H9 (cell line): ENCODE data around the gene MMRN2. TPM values are rescaled to one million over a fixed set of nuclear protein-coding genes. Genes with fewer than 3 reads are reported as not detected.

Source experiments
- DNase-seq: peaks from one replicate; pipeline ENCODE4 v3.0.0-alpha.2; 2017
- H2AFZ ChIP-seq: one replicate; pipeline ENCODE4 v1.6.1; 2013; ENCODE audit warnings: mild to moderate bottlenecking, low read length, control low read depth, moderate library complexity
- H2AK5ac ChIP-seq: 2 replicates; pipeline ENCODE4 v1.6.1; 2013; ENCODE audit warnings: low read length, control low read depth, mixed read lengths; ENCODE audit not compliant: insufficient read length
- H2BK120ac ChIP-seq: one replicate; pipeline ENCODE4 v1.6.1; 2013; ENCODE audit warnings: low read depth, mild to moderate bottlenecking, low read length, control low read depth, inconsistent platforms; ENCODE audit not compliant: poor library complexity, severe bottlenecking
- H2BK12ac ChIP-seq: 2 replicates; pipeline ENCODE4 v1.6.1; 2013; ENCODE audit warnings: low read length, control low read depth, mixed read lengths, low read depth; ENCODE audit not compliant: insufficient read length
- H2BK15ac ChIP-seq: 2 replicates; pipeline ENCODE4 v1.6.1; 2013; ENCODE audit warnings: low read depth, low read length, control low read depth
- H2BK20ac ChIP-seq: one replicate; pipeline ENCODE4 v1.6.1; 2013; ENCODE audit warnings: low read depth, mild to moderate bottlenecking, low read length, control low read depth, inconsistent platforms; ENCODE audit not compliant: poor library complexity, severe bottlenecking
- H2BK5ac ChIP-seq: 2 replicates; pipeline ENCODE4 v1.6.1; 2013; ENCODE audit warnings: low read length, control low read depth, mixed read lengths; ENCODE audit not compliant: insufficient read length
- H3K14ac ChIP-seq: 2 replicates; pipeline ENCODE4 v1.6.1; 2013; ENCODE audit warnings: low read length, control low read depth; ENCODE audit not compliant: insufficient read depth
- H3K18ac ChIP-seq: 2 replicates; pipeline ENCODE4 v1.6.1; 2013; ENCODE audit warnings: low read depth, mild to moderate bottlenecking, mixed read lengths, low read length, control low read depth; ENCODE audit not compliant: insufficient read length
- H3K23ac ChIP-seq: 2 replicates; pipeline ENCODE4 v1.6.1; 2013; ENCODE audit warnings: low read length, control low read depth, mixed read lengths, low read depth; ENCODE audit not compliant: insufficient read length
- H3K23me2 ChIP-seq: 2 replicates; pipeline ENCODE4 v1.6.1; 2013; ENCODE audit warnings: low read depth, mild to moderate bottlenecking, mixed read lengths, low read length, control low read depth; ENCODE audit not compliant: insufficient read length, poor library complexity, severe bottlenecking
- H3K27ac ChIP-seq: 2 replicates; pipeline ENCODE4 v1.5.1; 2013; ENCODE audit warnings: low read length, control low read depth, mixed read lengths, low read depth; ENCODE audit not compliant: insufficient read length
- H3K27me3 ChIP-seq: 2 replicates; pipeline ENCODE4 v1.6.1; 2013; ENCODE audit warnings: low read length, control low read depth, inconsistent platforms; ENCODE audit not compliant: insufficient read depth
- H3K4ac ChIP-seq: 2 replicates; pipeline ENCODE4 v1.6.1; 2013; ENCODE audit warnings: low read depth, mild to moderate bottlenecking, control low read depth, inconsistent platforms, low read length, moderate library complexity
- H3K4me1 ChIP-seq: 2 replicates; pipeline ENCODE4 v1.6.1; 2013; ENCODE audit warnings: low read length, control low read depth, inconsistent platforms; ENCODE audit not compliant: insufficient read depth
- H3K4me2 ChIP-seq: 2 replicates; pipeline ENCODE4 v1.6.1; 2013; ENCODE audit warnings: low read length, control low read depth, mixed read lengths; ENCODE audit not compliant: insufficient read length, insufficient read depth
- H3K56ac ChIP-seq: 2 replicates; pipeline ENCODE4 v1.6.1; 2013; ENCODE audit warnings: low read depth, mild to moderate bottlenecking, mixed read lengths, low read length, control low read depth; ENCODE audit not compliant: insufficient read length
- H3K79me1 ChIP-seq: 2 replicates; pipeline ENCODE4 v1.6.1; 2013; ENCODE audit warnings: low read depth, mild to moderate bottlenecking, moderate library complexity, low read length, control low read depth, inconsistent platforms; ENCODE audit not compliant: insufficient read depth, poor library complexity, severe bottlenecking
- H3K79me2 ChIP-seq: 2 replicates; pipeline ENCODE4 v1.6.1; 2013; ENCODE audit warnings: low read length, control low read depth, inconsistent platforms; ENCODE audit not compliant: insufficient read depth
- H3K9ac ChIP-seq: 2 replicates; pipeline ENCODE4 v1.6.1; 2013; ENCODE audit warnings: low read length, control low read depth, mixed read lengths; ENCODE audit not compliant: insufficient read length; ENCODE audit errors: extremely low read depth
- H3K9me3 ChIP-seq: one replicate; pipeline ENCODE4 v1.6.1; 2013; ENCODE audit warnings: low read depth, low read length, inconsistent platforms; ENCODE audit not compliant: control insufficient read depth
- H3T11ph ChIP-seq: one replicate; pipeline ENCODE4 v1.6.1; 2013; ENCODE audit warnings: mild to moderate bottlenecking, low read length, control low read depth, inconsistent platforms
- H4K20me1 ChIP-seq: one replicate; pipeline ENCODE4 v1.6.1; 2013; ENCODE audit not compliant: control insufficient read depth, insufficient read length, insufficient read depth
- H4K5ac ChIP-seq: 2 replicates; pipeline ENCODE4 v1.6.1; 2013; ENCODE audit warnings: low read depth, mild to moderate bottlenecking, mixed read lengths, low read length, control low read depth; ENCODE audit not compliant: insufficient read length
- H4K8ac ChIP-seq: replicated peaks from 2 replicates; pipeline ENCODE4 v1.6.1; 2013; ENCODE audit warnings: low read length, control low read depth, mixed read lengths, low read depth; ENCODE audit not compliant: insufficient read length
- H4K91ac ChIP-seq: 2 replicates; pipeline ENCODE4 v1.6.1; 2013; ENCODE audit warnings: low read depth, mild to moderate bottlenecking, moderate library complexity, mixed read lengths, low read length, control low read depth; ENCODE audit not compliant: insufficient read length
- H3K27ac Mint-ChIP-seq, 3 experiments: 2 replicates in 2 of 3; 3 replicates in 1 of 3; pipeline ENCODE4 v1.8.0; 2020 to 2021; ENCODE audit warnings: mixed read lengths in 3 of 3, mild to moderate bottlenecking in 1 of 3, moderate library complexity in 1 of 3
- H3K27me3 Mint-ChIP-seq: 2 replicates; pipeline ENCODE4 v1.8.0; 2021; ENCODE audit warnings: low read depth, mild to moderate bottlenecking, moderate library complexity, mixed read lengths
- H3K36me3 Mint-ChIP-seq, 3 experiments: 2 replicates in 2 of 3; 3 replicates in 1 of 3; pipeline ENCODE4 v1.8.0; 2020 to 2021; ENCODE audit warnings: low read depth in 3 of 3, mixed read lengths in 3 of 3; ENCODE audit not compliant: insufficient read depth in 1 of 3
- H3K4me1 Mint-ChIP-seq, 2 experiments: 2 replicates each; pipeline ENCODE4 v1.8.0; 2020; ENCODE audit warnings: mixed read lengths in 2 of 2
- H3K4me3 Mint-ChIP-seq, 2 experiments: 2 replicates in 1 of 2; 3 replicates in 1 of 2; pipeline ENCODE4 v1.8.0; 2020 to 2021; ENCODE audit warnings: mild to moderate bottlenecking in 2 of 2, mixed read lengths in 2 of 2, moderate library complexity in 1 of 2
- H3K9me3 Mint-ChIP-seq, 2 experiments: 2 replicates in 1 of 2; 3 replicates in 1 of 2; pipeline ENCODE4 v1.8.0; 2020; ENCODE audit warnings: mild to moderate bottlenecking in 2 of 2, mixed read lengths in 2 of 2, moderate library complexity in 1 of 2
- CTCF ChIP-seq: fragments of 200-600 bp; sonication (generic); conservative IDR thresholded peaks from 3 replicates; pipeline ENCODE4 v1.8.0; 2021; ENCODE audit warnings: antibody characterized with exemption, mild to moderate bottlenecking
- WGBS: extraction: QIAGEN DNeasy Blood & Tissue Kit; methylation state at CpG from one replicate; pipeline ENCODE4 v1.1.7; 2013; ENCODE audit warnings: missing lambda C conversion rate, low lambda C conversion rate, mixed read lengths; ENCODE audit not compliant: insufficient read length; ENCODE audit errors: extremely low coverage; 5-methylcytosine and 5-hydroxymethylcytosine counted together
- total RNA-seq: library from RNA; stranded (reverse); gene quantifications from 2 replicates; pipeline ENCODE4 v1.2.1, GENCODE V29; 2021

The MMRN2 gene
- total RNA-seq, 1 experiment from 2014 or later = 1.0 TPM

GRCh38 chr10:86968271-86968993 is 11.0 kb upstream of the MMRN2 start, which contains the start of gene ADIRF:
Gene ADIRF, plus strand, starts transcription at chr10:86968482. Its CDS starts 63 bp downstream, at chr10:86968545.
- Histone ChIP-seq H2AK5ac (no peak within 1 kb of the TSS), H3K14ac (no peak within 1 kb of the TSS), H3K9me3 (no peaks in the 10 kb centered on the region), H4K5ac (no peak within 1 kb of the TSS), H2BK12ac (no peak within 1 kb of the TSS), H2BK5ac (no peak within 1 kb of the TSS), H3K27ac (no peak within 1 kb of the TSS), H3K27me3 (peaks cover 7% of the 10 kb centered on the region; the same call in 1 of the 2 replicates), H2BK20ac (no peak within 1 kb of the TSS), H3K4ac (no peak within 1 kb of the TSS), H3K79me2 (no peaks in the 10 kb centered on the region), H3K18ac (no peak within 1 kb of the TSS), H3K23me2 (peaks cover 15% of the 10 kb centered on the region), H2BK15ac (no peak within 1 kb of the TSS), H3K4me1 (peaks cover 2% of the 10 kb centered on the region; the same call in 1 of the 2 replicates), H3K23ac (no peak within 1 kb of the TSS), H3K56ac (no peak within 1 kb of the TSS), H4K8ac (no peak within 1 kb of the TSS), H4K91ac (no peak within 1 kb of the TSS), H3K9ac (no peak within 1 kb of the TSS), H2AFZ (no peak within 1 kb of the TSS), H4K20me1 (no peaks in the 10 kb centered on the region), H3K79me1 (no peaks in the 10 kb centered on the region), H2BK120ac (no peak within 1 kb of the TSS), H3T11ph (no peak within 1 kb of the TSS), H3K4me2 (no peak within 1 kb of the TSS)
- peak; percentile 37 for DNase-seq
- Mint-ChIP-seq H3K4me1 (peaks cover 30 to 48% of the 10 kb centered on the region in 2 experiments), H3K9me3 (peaks cover 0 to 4% of the 10 kb centered on the region in 2 experiments; a peak in 1 of 5 replicates), H3K4me3 (no peak within 1 kb of the TSS), H3K27me3 (peaks cover 27% of the 10 kb centered on the region), H3K36me3 (peaks cover 0 to 3% (median 0%) of the 10 kb centered on the region in 3 experiments; a peak in 1 of 7 replicates), H3K27ac (peak within 1 kb of the TSS in 1 of 3 experiments; percentile 86; a peak in 1 of 7 replicates)
- no peak for TF ChIP-seq CTCF
- no CpG with 5 or more reads among the region's 59 CpGs for WGBS
